ENCODE data around the gene DUSP2. TPM values are rescaled to one million over a fixed set of nuclear protein-coding genes. Genes with fewer than 3 reads are reported as not detected.
"Not testable (repeated sequence)": the region's sequence is repeated elsewhere in the genome, so short reads cannot be mapped to it uniquely, and the experiment has no call there.

DUSP2 gene
- total and polyA plus RNA-seq, 2 donors (not counting 1 experiment from before 2014, with no cell fraction given) = 0.17 to 0.33 TPM

DNA sequence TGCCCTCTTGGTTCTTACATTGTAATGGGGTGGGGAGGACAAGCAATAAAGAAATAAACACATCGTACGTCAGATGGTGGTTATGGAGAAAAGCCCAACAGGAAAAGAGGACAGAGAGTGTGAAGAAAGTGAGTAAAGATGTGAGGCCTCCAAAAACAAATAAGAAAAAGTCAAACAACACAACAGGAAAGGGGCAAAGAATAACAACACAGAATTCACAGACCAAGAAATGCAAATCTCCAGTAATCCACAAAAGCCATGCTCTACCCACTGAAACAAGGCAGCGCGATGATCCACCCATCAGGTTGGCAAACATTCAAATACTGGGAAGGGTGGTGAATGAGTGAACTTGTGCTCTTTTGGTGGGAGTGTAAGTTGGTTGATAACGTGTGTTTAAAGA lies 16.7 kb upstream of the DUSP2 start:
- no peak overlapping the region for H3K4me3 ChIP-seq (replicated peaks in 1 of 4; ENCODE audit: control extremely low read depth in 1 of 4, insufficient read depth in 1 of 4, low read depth in 3 of 4, low read length in 4 of 4)
- no peaks in the 10 kb centered on the region for H3K79me2 ChIP-seq (ENCODE audit: control insufficient read depth, insufficient read depth, low read length)
- no peak overlapping the region for H3K9ac ChIP-seq (ENCODE audit: insufficient read depth, low read length)
- no peaks in the 10 kb centered on the region for H3K9me3 ChIP-seq (ENCODE audit: control insufficient read depth, insufficient read depth, low read depth, low read length)
- H3K27me3 ChIP-seq (ENCODE audit: control insufficient read depth, insufficient read depth, low read length) = peaks cover 3% of the 10 kb centered on the region
- no peaks in the 10 kb centered on the region for H3K36me3 ChIP-seq (ENCODE audit: control insufficient read depth, insufficient read depth, low read length)
- H3K4me1 ChIP-seq (ENCODE audit: control insufficient read depth, extremely low read depth, insufficient read depth, low read length) = no peaks in the 10 kb centered on the region
- peak in 1 of 2 donors; percentile 15 for DNase-seq (ENCODE audit: low read depth in 2 of 2)
- TF ChIP-seq, protein P1, sequence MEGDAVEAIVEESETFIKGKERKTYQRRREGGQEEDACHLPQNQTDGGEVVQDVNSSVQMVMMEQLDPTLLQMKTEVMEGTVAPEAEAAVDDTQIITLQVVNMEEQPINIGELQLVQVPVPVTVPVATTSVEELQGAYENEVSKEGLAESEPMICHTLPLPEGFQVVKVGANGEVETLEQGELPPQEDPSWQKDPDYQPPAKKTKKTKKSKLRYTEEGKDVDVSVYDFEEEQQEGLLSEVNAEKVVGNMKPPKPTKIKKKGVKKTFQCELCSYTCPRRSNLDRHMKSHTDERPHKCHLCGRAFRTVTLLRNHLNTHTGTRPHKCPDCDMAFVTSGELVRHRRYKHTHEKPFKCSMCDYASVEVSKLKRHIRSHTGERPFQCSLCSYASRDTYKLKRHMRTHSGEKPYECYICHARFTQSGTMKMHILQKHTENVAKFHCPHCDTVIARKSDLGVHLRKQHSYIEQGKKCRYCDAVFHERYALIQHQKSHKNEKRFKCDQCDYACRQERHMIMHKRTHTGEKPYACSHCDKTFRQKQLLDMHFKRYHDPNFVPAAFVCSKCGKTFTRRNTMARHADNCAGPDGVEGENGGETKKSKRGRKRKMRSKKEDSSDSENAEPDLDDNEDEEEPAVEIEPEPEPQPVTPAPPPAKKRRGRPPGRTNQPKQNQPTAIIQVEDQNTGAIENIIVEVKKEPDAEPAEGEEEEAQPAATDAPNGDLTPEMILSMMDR (conservative IDR thresholded peaks at IDR 0.05 in 1 of 2, IDR thresholded peaks at IDR 0.05 in 1 of 2; ENCODE audit: low read depth in 1 of 2, low read length in 2 of 2) = no peak
- H3K4me2 ChIP-seq (ENCODE audit: extremely low read depth, insufficient read depth, low read length) = no peak overlapping the region
- H4K20me1 ChIP-seq (ENCODE audit: control insufficient read depth, extremely low read depth, insufficient read depth, low read length) = no peaks in the 10 kb centered on the region
- H3K27ac ChIP-seq (ENCODE audit: insufficient read depth, low read length) = no peak overlapping the region
- H2AFZ ChIP-seq (ENCODE audit: low read length) = no peak overlapping the region

DNA sequence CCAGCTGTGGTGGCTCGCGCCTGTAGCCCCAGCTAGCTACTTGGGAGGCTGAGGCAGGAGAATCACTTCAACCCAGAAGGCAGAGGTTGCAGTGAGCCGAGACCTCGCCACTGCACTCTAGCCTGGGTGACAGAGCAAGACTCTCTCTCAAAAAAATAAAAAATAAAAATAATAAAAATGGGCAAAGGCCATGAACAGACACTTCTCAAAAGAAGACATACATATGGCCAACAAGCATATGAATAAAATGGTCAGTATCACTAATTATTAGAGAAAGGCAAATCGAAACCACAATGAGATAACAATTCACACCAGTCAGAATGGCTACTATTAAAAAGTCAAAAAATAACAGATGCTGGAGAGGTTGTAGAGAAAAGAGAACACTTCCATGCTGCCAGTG lies 15.1 kb upstream of the DUSP2 start:
- not testable (repeated sequence) for H3K36me3 ChIP-seq (ENCODE audit: control insufficient read depth, insufficient read depth, low read length); H3K4me1 ChIP-seq (ENCODE audit: control insufficient read depth, extremely low read depth, insufficient read depth, low read length); H3K4me3 ChIP-seq (replicated peaks in 1 of 4; ENCODE audit: control extremely low read depth in 1 of 4, insufficient read depth in 1 of 4, low read depth in 3 of 4, low read length in 4 of 4); H3K27me3 ChIP-seq (ENCODE audit: control insufficient read depth, insufficient read depth, low read length); H4K20me1 ChIP-seq (ENCODE audit: control insufficient read depth, extremely low read depth, insufficient read depth, low read length); H3K9ac ChIP-seq (ENCODE audit: insufficient read depth, low read length); H3K79me2 ChIP-seq (ENCODE audit: control insufficient read depth, insufficient read depth, low read length); H2AFZ ChIP-seq (ENCODE audit: low read length); H3K9me3 ChIP-seq (ENCODE audit: control insufficient read depth, insufficient read depth, low read depth, low read length); H3K4me2 ChIP-seq (ENCODE audit: extremely low read depth, insufficient read depth, low read length); H3K27ac ChIP-seq (ENCODE audit: insufficient read depth, low read length); DNase-seq (ENCODE audit: low read depth in 2 of 2)

DNA sequence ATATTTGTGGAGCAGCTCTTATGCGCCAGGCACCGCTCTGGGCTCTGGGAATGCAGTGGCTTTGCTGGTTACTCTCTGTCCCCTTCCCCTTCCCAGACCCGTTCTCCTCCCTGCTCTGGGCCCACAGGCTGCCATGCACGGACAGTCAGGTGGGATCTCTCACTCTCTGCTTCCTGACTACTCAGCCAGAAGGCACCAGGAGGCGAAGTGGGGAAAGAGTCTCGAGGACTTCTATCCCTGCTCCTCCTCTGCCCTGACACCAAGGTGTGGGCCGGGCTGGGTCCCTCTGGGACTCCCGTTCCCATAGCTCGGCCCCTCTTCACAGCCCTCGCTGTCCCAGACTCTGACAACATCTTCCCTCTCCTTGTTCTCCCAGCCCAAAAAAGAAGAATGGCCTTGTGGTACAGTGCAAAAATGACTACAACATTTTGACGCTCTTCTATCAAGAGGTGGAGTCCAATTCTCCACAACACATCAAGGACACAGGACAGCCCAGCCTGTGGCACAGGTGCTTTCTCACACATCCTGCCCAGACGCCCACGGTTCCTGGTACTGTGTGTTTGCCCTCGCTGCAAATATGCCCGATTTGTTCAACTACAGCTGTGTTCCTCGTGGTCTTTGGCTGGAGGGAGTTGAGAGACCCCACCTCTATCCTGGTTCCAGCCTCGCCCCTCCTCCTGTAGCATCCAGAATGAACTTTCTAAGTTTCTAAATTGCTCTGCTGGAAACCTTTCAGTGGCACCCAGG lies 14.0 kb upstream of the DUSP2 start:
- TF ChIP-seq, protein P1 (conservative IDR thresholded peaks at IDR 0.05 in 1 of 2, IDR thresholded peaks at IDR 0.05 in 1 of 2; ENCODE audit: low read depth in 1 of 2, low read length in 2 of 2) = no peak
- no peak for TF ChIP-seq EZH2 (IDR thresholded peaks at IDR 0.05; ENCODE audit: low read length, missing control alignments)
- DNase-seq (ENCODE audit: low read depth in 2 of 2) = no peak

More for the DNA sequence above, 14.0 kb upstream of the DUSP2 start:
- no peak overlapping the region for H3K4me2 ChIP-seq (ENCODE audit: extremely low read depth, insufficient read depth, low read length)
- no peaks in the 10 kb centered on the region for H4K20me1 ChIP-seq (ENCODE audit: control insufficient read depth, extremely low read depth, insufficient read depth, low read length)
- H3K27ac ChIP-seq (ENCODE audit: insufficient read depth, low read length) = no peak overlapping the region
- no peaks in the 10 kb centered on the region for H3K4me1 ChIP-seq (ENCODE audit: control insufficient read depth, extremely low read depth, insufficient read depth, low read length)
- H3K9ac ChIP-seq (ENCODE audit: insufficient read depth, low read length) = no peak overlapping the region
- no peaks in the 10 kb centered on the region for H3K9me3 ChIP-seq (ENCODE audit: control insufficient read depth, insufficient read depth, low read depth, low read length)
- peaks cover 7% of the 10 kb centered on the region for H3K27me3 ChIP-seq (ENCODE audit: control insufficient read depth, insufficient read depth, low read length)
- no peak overlapping the region for H2AFZ ChIP-seq (ENCODE audit: low read length)
- H3K4me3 ChIP-seq (replicated peaks in 1 of 4; ENCODE audit: control extremely low read depth in 1 of 4, insufficient read depth in 1 of 4, low read depth in 3 of 4, low read length in 4 of 4) = no peak overlapping the region
- no peaks in the 10 kb centered on the region for H3K79me2 ChIP-seq (ENCODE audit: control insufficient read depth, insufficient read depth, low read length)
- no peaks in the 10 kb centered on the region for H3K36me3 ChIP-seq (ENCODE audit: control insufficient read depth, insufficient read depth, low read length)

Measured in fibroblast of lung (primary cell).